Sigmoid colon (tissue), 4 donors: Measurements from ENCODE around the gene TNNT3.

ENCODE experiments used
- EP300 ChIP-seq, 4 donors: sonication (generic); formaldehyde crosslinking; IDR thresholded peaks; one replicate each; pipeline ENCODE4 v1.6.1; 2017; ENCODE audit warnings: antibody characterized with exemption in 4 of 4
- POLR2A ChIP-seq, 2 donors: fragments of 450-650 bp; IDR thresholded peaks; one replicate each; pipeline ENCODE4 v1.6.1; 2016; ENCODE audit warnings: antibody characterized with exemption in 2 of 2, mild to moderate bottlenecking in 2 of 2, moderate library complexity in 2 of 2
- POLR2AphosphoS5 ChIP-seq, 4 donors: sonication (generic); formaldehyde crosslinking; IDR thresholded peaks; one replicate each; pipeline ENCODE4 v1.6.1; 2017; ENCODE audit warnings: antibody characterized with exemption in 4 of 4
- TF ChIP-seq, protein P1 (sequence below), 4 experiments: fragments of 450-650 bp in 3 of 4; fragments of 200-600 bp in 1 of 4; IDR thresholded peaks; one replicate each; pipeline ENCODE4 v1.5.1; 2016 to 2019; ENCODE audit warnings: antibody characterized with exemption in 4 of 4, mild to moderate bottlenecking in 3 of 4, moderate library complexity in 2 of 4

DNA sequence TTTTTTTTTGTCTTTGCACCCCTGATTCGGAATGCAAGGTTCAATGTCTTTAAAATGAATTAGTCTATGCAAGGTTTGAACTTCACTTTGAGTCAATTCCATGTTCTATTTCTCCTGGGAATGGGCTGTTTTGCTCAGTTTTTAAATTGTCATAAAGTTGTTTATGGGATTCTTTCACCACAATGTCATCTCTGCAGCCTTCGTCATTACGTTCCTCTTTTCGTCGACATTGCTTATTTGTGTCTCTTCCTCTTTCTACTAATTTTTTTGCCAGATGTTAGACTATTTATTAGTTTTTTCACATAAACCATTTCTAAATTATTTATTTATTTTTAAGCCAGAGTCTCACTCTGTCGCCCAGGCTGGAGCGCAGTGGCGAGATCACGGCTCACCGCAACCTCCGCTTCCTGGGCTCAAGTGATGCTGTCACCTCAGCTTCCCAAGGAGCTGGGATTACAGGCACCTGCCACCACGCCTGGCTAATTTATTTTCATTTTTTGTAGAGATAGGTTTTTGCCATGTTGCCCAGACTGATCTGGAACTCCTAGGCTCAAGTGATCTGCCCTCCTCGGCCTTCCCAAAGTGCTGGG lies 7.1 kb upstream of the TNNT3 start:
- TF ChIP-seq, protein P1, sequence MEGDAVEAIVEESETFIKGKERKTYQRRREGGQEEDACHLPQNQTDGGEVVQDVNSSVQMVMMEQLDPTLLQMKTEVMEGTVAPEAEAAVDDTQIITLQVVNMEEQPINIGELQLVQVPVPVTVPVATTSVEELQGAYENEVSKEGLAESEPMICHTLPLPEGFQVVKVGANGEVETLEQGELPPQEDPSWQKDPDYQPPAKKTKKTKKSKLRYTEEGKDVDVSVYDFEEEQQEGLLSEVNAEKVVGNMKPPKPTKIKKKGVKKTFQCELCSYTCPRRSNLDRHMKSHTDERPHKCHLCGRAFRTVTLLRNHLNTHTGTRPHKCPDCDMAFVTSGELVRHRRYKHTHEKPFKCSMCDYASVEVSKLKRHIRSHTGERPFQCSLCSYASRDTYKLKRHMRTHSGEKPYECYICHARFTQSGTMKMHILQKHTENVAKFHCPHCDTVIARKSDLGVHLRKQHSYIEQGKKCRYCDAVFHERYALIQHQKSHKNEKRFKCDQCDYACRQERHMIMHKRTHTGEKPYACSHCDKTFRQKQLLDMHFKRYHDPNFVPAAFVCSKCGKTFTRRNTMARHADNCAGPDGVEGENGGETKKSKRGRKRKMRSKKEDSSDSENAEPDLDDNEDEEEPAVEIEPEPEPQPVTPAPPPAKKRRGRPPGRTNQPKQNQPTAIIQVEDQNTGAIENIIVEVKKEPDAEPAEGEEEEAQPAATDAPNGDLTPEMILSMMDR (IDR thresholded peaks at IDR 0.05) = no peak
- TF ChIP-seq POLR2A (IDR thresholded peaks at IDR 0.05) = no peak
- TF ChIP-seq POLR2AphosphoS5 (IDR thresholded peaks at IDR 0.05) = no peak
- TF ChIP-seq EP300 (IDR thresholded peaks at IDR 0.05) = no peak
